ENCODE measurements around the gene SRP14. TPM values are rescaled to one million over a fixed set of nuclear protein-coding genes. Genes with fewer than 3 reads are reported as not detected.

Gene SRP14
- total RNA-seq, 1 experiment from 2014 or later = 200 TPM

DNA sequence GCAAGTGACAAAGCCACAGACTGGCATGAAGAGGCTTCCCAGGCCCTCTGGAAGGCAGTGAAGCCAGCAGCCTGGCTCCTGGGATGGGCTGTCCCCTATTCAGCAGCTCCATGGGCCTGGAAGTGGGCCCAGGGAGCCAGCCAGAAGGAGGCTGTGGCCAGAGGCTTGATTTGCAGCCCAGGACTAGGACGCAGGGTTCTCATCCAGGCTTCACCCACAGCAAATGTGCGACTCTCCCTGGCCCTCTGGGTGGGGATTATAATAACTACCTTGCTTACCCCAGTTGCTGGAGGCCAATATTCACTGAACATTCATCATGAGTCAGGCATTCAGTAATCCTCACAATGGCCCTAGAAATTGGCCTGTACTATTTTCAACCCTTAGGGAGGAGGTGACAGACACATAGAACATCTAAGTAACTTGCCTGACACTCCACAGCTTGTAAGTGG lies 24.6 kb upstream of the SRP14 start:
- Mint-ChIP-seq H3K27ac (no peak overlapping the region), H3K9me3 (no peaks in the 10 kb centered on the region; a peak in 1 of 5 replicates), H3K4me3 (no peak overlapping the region), H3K4me1 (peaks cover 25 to 29% of the 10 kb centered on the region in 2 experiments), H3K36me3 (ENCODE audit: insufficient read depth in 1 of 3, low read depth in 3 of 3) (no peaks in the 10 kb centered on the region), H3K27me3 (ENCODE audit: low read depth) (no peaks in the 10 kb centered on the region; the same call in 1 of the 2 replicates)
- H2BK15ac ChIP-seq (ENCODE audit: low read depth, low read length) = no peak overlapping the region
- no peak overlapping the region for H4K8ac ChIP-seq (replicated peaks; ENCODE audit: insufficient read length, low read depth, low read length)
- H2AK5ac ChIP-seq (ENCODE audit: insufficient read length, low read length) = no peak overlapping the region
- no peaks in the 10 kb centered on the region for H3K79me1 ChIP-seq (ENCODE audit: insufficient read depth, low read depth, low read length, poor library complexity, severe bottlenecking)
- H2BK20ac ChIP-seq (ENCODE audit: low read depth, low read length, poor library complexity, severe bottlenecking) = no peak overlapping the region
- H3K14ac ChIP-seq (ENCODE audit: insufficient read depth, low read length) = no peak overlapping the region
- no peak overlapping the region for H3K18ac ChIP-seq (ENCODE audit: insufficient read length, low read depth, low read length)
- H4K20me1 ChIP-seq (ENCODE audit: control insufficient read depth, insufficient read depth, insufficient read length) = no peaks in the 10 kb centered on the region
- no peak overlapping the region for H3K56ac ChIP-seq (ENCODE audit: insufficient read length, low read depth, low read length)
- H3K4ac ChIP-seq (ENCODE audit: low read depth, low read length) = no peak overlapping the region
- H4K91ac ChIP-seq (ENCODE audit: insufficient read length, low read depth, low read length) = no peak overlapping the region
- H3K23ac ChIP-seq (ENCODE audit: insufficient read length, low read depth, low read length) = no peak overlapping the region
- H3K79me2 ChIP-seq (ENCODE audit: insufficient read depth, low read length) = no peaks in the 10 kb centered on the region
- no CpG with 5 or more reads among the region's 2 CpGs for WGBS (ENCODE audit: extremely low coverage, insufficient read length, low lambda C conversion rate)
- H4K5ac ChIP-seq (ENCODE audit: insufficient read length, low read depth, low read length) = no peak overlapping the region
- no peak overlapping the region for H2AFZ ChIP-seq (ENCODE audit: low read length)
- peaks cover 9% of the 10 kb centered on the region; the same call in 1 of the 2 replicates for H3K4me1 ChIP-seq (ENCODE audit: insufficient read depth, low read length)
- no peaks in the 10 kb centered on the region for H3K27me3 ChIP-seq (ENCODE audit: insufficient read depth, low read length)
- no peak overlapping the region for H2BK120ac ChIP-seq (ENCODE audit: low read depth, low read length, poor library complexity, severe bottlenecking)
- no peak overlapping the region for H3T11ph ChIP-seq (ENCODE audit: low read length)
- H3K27ac ChIP-seq (ENCODE audit: insufficient read length, low read depth, low read length) = no peak overlapping the region
- no peak overlapping the region for H2BK12ac ChIP-seq (ENCODE audit: insufficient read length, low read depth, low read length)
- TF ChIP-seq, protein P1, sequence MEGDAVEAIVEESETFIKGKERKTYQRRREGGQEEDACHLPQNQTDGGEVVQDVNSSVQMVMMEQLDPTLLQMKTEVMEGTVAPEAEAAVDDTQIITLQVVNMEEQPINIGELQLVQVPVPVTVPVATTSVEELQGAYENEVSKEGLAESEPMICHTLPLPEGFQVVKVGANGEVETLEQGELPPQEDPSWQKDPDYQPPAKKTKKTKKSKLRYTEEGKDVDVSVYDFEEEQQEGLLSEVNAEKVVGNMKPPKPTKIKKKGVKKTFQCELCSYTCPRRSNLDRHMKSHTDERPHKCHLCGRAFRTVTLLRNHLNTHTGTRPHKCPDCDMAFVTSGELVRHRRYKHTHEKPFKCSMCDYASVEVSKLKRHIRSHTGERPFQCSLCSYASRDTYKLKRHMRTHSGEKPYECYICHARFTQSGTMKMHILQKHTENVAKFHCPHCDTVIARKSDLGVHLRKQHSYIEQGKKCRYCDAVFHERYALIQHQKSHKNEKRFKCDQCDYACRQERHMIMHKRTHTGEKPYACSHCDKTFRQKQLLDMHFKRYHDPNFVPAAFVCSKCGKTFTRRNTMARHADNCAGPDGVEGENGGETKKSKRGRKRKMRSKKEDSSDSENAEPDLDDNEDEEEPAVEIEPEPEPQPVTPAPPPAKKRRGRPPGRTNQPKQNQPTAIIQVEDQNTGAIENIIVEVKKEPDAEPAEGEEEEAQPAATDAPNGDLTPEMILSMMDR (conservative IDR thresholded peaks at IDR 0.05) = no peak
- DNase-seq = no peak
- H3K9me3 ChIP-seq (ENCODE audit: control insufficient read depth, low read depth, low read length) = no peaks in the 10 kb centered on the region
- no peak overlapping the region for H2BK5ac ChIP-seq (ENCODE audit: insufficient read length, low read length)
- no peak overlapping the region for H3K9ac ChIP-seq (ENCODE audit: extremely low read depth, insufficient read length, low read length)
- H3K4me2 ChIP-seq (ENCODE audit: insufficient read depth, insufficient read length, low read length) = no peak overlapping the region
- no peaks in the 10 kb centered on the region for H3K23me2 ChIP-seq (ENCODE audit: insufficient read length, low read depth, low read length, poor library complexity, severe bottlenecking)
